ENCODE results near the gene KIF5B. TPM values are rescaled to one million over a fixed set of nuclear protein-coding genes. Genes with fewer than 3 reads are reported as not detected.

The KIF5B gene
- total RNA-seq, 1 donor from 2014 or later, result 160 TPM

DNA sequence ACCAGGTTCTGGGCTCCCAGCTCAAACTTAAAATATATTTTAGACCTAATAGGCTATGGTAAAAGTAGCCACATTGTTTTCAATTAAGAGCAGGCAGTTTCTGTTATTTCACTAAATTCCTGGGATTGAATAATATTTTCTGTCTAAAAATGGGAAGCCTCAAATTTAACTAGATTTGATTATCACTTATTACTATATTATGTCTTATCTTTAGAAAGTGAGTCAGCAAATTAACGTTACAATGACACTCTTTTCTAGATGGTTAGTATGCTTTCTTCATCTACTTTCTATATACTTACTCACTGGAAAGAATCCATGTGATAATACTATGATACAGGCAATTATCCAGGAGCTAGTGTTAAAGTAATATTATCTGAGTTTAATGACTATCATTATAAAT, 27.5 kb downstream of the KIF5B start:
- Mint-ChIP-seq H3K36me3 (ENCODE audit: low read depth, unreplicated experiment) (peaks cover 24% of the 10 kb centered on the region), H3K4me1 (ENCODE audit: low read depth, unreplicated experiment) (peaks cover 4% of the 10 kb centered on the region), H3K27ac (ENCODE audit: unreplicated experiment) (no peak overlapping the region), H3K27me3 (ENCODE audit: low read depth, unreplicated experiment) (no peaks in the 10 kb centered on the region), H3K4me3 (ENCODE audit: unreplicated experiment) (no peak overlapping the region), H3K9me3 (ENCODE audit: unreplicated experiment) (no peaks in the 10 kb centered on the region)
- Histone ChIP-seq H3K79me2 (ENCODE audit: insufficient read depth, low read length) (peaks cover 78% of the 10 kb centered on the region), H4K20me1 (ENCODE audit: insufficient read depth, low read length) (peaks cover 58% of the 10 kb centered on the region), H3K36me3 (ENCODE audit: insufficient read depth, low read length) (peaks cover 73% of the 10 kb centered on the region), H3K9me3 (ENCODE audit: insufficient read depth, low read depth, low read length) (no peaks in the 10 kb centered on the region), H3K4me1 (ENCODE audit: insufficient read depth, low read length) (no peaks in the 10 kb centered on the region), H2AFZ (ENCODE audit: low read depth, low read length) (no peak overlapping the region), H3K27ac (ENCODE audit: low read depth, low read length) (no peak overlapping the region), H3K9ac (ENCODE audit: low read length) (no peak overlapping the region), H3K27me3 (ENCODE audit: insufficient read depth, low read length) (no peaks in the 10 kb centered on the region), H3K4me3 (ENCODE audit: insufficient read depth, low read depth, low read length) (no peak overlapping the region), H3K4me2 (ENCODE audit: low read length) (no peak overlapping the region)
- DNase-seq (ENCODE audit: low read depth), result no peak
- FAIRE-seq, result no peak
- TF ChIP-seq, protein P1, sequence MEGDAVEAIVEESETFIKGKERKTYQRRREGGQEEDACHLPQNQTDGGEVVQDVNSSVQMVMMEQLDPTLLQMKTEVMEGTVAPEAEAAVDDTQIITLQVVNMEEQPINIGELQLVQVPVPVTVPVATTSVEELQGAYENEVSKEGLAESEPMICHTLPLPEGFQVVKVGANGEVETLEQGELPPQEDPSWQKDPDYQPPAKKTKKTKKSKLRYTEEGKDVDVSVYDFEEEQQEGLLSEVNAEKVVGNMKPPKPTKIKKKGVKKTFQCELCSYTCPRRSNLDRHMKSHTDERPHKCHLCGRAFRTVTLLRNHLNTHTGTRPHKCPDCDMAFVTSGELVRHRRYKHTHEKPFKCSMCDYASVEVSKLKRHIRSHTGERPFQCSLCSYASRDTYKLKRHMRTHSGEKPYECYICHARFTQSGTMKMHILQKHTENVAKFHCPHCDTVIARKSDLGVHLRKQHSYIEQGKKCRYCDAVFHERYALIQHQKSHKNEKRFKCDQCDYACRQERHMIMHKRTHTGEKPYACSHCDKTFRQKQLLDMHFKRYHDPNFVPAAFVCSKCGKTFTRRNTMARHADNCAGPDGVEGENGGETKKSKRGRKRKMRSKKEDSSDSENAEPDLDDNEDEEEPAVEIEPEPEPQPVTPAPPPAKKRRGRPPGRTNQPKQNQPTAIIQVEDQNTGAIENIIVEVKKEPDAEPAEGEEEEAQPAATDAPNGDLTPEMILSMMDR (IDR thresholded peaks at IDR 0.05; ENCODE audit: insufficient read depth, low read depth, low read length), result no peak
- no peak for TF ChIP-seq EZH2 (IDR thresholded peaks at IDR 0.05; ENCODE audit: insufficient read depth, low read length)

DNA sequence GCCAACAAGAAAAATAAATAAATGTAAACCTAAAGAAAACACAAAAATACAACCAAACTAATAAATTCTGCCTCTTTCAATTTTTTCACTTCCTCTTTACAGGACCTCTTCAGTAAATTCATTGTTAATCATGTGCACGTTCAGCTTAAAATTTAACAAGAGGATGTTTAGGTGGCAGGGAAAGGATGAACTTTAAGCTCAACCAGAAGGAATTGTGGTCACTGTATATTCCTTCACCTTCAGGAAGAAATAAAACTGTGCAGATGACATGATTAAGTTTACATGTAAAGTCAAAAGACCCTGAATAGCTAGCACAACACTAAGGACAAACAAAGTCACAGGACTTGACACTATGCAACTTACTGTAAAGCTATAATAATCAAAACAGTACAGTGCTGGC, 33.0 kb downstream of the KIF5B start:
- Histone ChIP-seq H2AFZ (ENCODE audit: low read depth, low read length) (no peak overlapping the region), H3K27ac (ENCODE audit: low read depth, low read length) (no peak overlapping the region), H3K4me2 (ENCODE audit: low read length) (no peak overlapping the region), H3K36me3 (ENCODE audit: insufficient read depth, low read length) (peaks cover 76% of the 10 kb centered on the region), H3K9me3 (ENCODE audit: insufficient read depth, low read depth, low read length) (no peaks in the 10 kb centered on the region), H3K9ac (ENCODE audit: low read length) (no peak overlapping the region), H3K27me3 (ENCODE audit: insufficient read depth, low read length) (no peaks in the 10 kb centered on the region), H3K4me1 (ENCODE audit: insufficient read depth, low read length) (no peaks in the 10 kb centered on the region), H3K79me2 (ENCODE audit: insufficient read depth, low read length) (peaks cover 59% of the 10 kb centered on the region), H3K4me3 (ENCODE audit: insufficient read depth, low read depth, low read length) (no peak overlapping the region), H4K20me1 (ENCODE audit: insufficient read depth, low read length) (peaks cover 40% of the 10 kb centered on the region)
- Mint-ChIP-seq H3K36me3 (ENCODE audit: low read depth, unreplicated experiment) (peaks cover 8% of the 10 kb centered on the region), H3K4me1 (ENCODE audit: low read depth, unreplicated experiment) (no peaks in the 10 kb centered on the region), H3K27ac (ENCODE audit: unreplicated experiment) (no peak overlapping the region), H3K9me3 (ENCODE audit: unreplicated experiment) (no peaks in the 10 kb centered on the region), H3K4me3 (ENCODE audit: unreplicated experiment) (no peak overlapping the region), H3K27me3 (ENCODE audit: low read depth, unreplicated experiment) (no peaks in the 10 kb centered on the region)
- DNase-seq (ENCODE audit: low read depth) (no peak), FAIRE-seq (no peak)
- no peak for TF ChIP-seq EZH2 (IDR thresholded peaks at IDR 0.05; ENCODE audit: insufficient read depth, low read length)
- TF ChIP-seq, protein P1 (IDR thresholded peaks at IDR 0.05; ENCODE audit: insufficient read depth, low read depth, low read length), result no peak

DNA sequence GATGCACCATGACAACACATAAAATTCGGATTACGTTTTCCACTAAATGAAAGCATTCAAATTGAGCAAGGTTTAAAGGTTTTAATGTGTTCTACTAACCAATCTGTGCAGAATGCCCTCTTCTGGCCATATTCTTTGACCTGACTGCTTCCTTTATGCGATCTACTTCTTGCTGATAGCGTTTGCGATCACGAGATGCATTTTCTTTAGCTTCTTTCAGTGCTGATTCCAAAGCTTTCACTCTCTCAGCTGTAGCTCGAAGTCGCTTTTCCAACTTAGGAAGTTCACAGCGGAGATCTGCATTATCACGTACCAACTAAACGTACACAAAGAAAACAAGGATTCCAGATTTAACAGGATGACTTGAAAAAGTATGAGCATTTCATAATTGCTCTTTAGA, 39.2 kb downstream of the KIF5B start:
- no peak for FAIRE-seq
- H3K79me2 ChIP-seq (ENCODE audit: insufficient read depth, low read length), result peaks cover 10% of the 10 kb centered on the region

More for the DNA sequence above, 39.2 kb downstream of the KIF5B start:
- no peak for TF ChIP-seq EZH2 (IDR thresholded peaks at IDR 0.05; ENCODE audit: insufficient read depth, low read length)
- TF ChIP-seq, protein P1 (IDR thresholded peaks at IDR 0.05; ENCODE audit: insufficient read depth, low read depth, low read length), result no peak
- Histone ChIP-seq H4K20me1 (ENCODE audit: insufficient read depth, low read length) (peaks cover 32% of the 10 kb centered on the region), H2AFZ (ENCODE audit: low read depth, low read length) (no peak overlapping the region), H3K27me3 (ENCODE audit: insufficient read depth, low read length) (no peaks in the 10 kb centered on the region), H3K27ac (ENCODE audit: low read depth, low read length) (no peak overlapping the region), H3K4me3 (ENCODE audit: insufficient read depth, low read depth, low read length) (no peak overlapping the region), H3K9me3 (ENCODE audit: insufficient read depth, low read depth, low read length) (no peaks in the 10 kb centered on the region), H3K4me2 (ENCODE audit: low read length) (no peak overlapping the region), H3K9ac (ENCODE audit: low read length) (no peak overlapping the region), H3K36me3 (ENCODE audit: insufficient read depth, low read length) (peaks cover 79% of the 10 kb centered on the region), H3K4me1 (ENCODE audit: insufficient read depth, low read length) (no peaks in the 10 kb centered on the region)
- Mint-ChIP-seq H3K9me3 (ENCODE audit: unreplicated experiment) (no peaks in the 10 kb centered on the region), H3K27me3 (ENCODE audit: low read depth, unreplicated experiment) (no peaks in the 10 kb centered on the region), H3K4me1 (ENCODE audit: low read depth, unreplicated experiment) (no peaks in the 10 kb centered on the region), H3K27ac (ENCODE audit: unreplicated experiment) (no peak overlapping the region), H3K4me3 (ENCODE audit: unreplicated experiment) (no peak overlapping the region), H3K36me3 (ENCODE audit: low read depth, unreplicated experiment) (peaks cover 12% of the 10 kb centered on the region)
- no peak for DNase-seq (ENCODE audit: low read depth)

All from astrocyte (in vitro differentiated cells and primary cell).